CD1c-positive myeloid dendritic cell (primary cell): ENCODE measurements around the gene MORC1.
"Not testable (repeated sequence)": the region's sequence is repeated elsewhere in the genome, so short reads cannot be mapped to it uniquely, and the experiment has no call there.

Experiments used
- DNase-seq: peaks from one replicate; pipeline ENCODE4 v3.0.0-alpha.2; 2016; ENCODE audit errors: extremely low spot score

MORC1 gene

DNA sequence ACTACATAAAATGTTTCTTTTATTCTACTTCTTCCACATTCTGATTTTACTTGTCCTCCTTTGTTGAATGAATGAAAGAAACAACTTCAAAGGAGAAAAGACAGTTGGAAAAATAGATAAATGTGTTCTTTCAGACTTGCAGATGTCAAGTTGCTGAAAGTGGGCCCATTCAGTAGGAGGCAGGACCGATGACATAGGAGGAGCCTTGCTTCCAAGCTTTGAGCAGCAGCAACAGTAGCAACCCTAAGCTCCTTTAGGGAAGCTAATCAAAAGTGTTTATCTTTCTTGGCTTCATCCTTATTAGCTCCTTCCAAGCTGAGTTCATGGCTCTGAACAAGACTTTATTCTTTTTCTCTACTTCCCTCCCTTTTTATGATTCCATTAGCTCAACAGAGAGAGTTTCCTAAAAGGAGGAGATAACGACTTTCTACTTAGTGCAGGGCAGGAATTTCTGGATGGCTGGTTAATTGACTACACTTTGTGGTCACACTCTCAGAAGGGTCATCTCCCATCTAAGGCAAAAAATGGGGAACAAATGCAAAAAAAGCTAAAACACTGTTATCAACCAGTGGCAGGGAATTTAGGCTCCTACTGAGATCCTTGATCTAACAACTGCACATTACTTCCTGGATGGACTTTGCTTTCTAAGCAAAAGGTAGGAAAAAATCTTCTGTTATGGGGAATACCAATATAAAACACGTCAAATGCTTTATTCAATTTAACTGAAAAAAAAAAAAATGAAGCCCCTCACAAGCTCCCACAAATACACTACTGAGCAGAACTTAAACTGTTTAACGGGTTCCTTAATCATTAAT, 4.8 kb downstream of the MORC1 start:
- DNase-seq = no peak

DNA sequence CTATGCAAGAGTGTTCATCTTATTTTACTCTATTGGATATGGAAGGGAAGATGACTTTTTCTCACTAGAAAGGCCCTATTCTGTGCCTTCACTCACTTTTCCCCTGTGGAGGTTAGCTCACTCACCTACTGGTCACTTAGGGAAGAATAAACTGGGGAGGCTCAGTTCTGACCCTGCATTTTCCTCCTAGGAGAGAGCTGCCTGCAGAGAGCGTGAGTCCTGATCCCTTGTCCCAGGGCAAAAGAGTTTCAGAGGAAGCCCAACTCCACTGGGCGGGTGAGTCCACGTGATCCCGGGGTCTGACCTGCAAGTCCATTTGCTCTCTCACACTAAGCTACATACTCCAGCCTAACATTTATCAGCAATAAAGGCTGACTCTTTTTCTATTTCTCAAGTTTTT, 8.4 kb downstream of the MORC1 start:
- DNase-seq = no peak

DNA sequence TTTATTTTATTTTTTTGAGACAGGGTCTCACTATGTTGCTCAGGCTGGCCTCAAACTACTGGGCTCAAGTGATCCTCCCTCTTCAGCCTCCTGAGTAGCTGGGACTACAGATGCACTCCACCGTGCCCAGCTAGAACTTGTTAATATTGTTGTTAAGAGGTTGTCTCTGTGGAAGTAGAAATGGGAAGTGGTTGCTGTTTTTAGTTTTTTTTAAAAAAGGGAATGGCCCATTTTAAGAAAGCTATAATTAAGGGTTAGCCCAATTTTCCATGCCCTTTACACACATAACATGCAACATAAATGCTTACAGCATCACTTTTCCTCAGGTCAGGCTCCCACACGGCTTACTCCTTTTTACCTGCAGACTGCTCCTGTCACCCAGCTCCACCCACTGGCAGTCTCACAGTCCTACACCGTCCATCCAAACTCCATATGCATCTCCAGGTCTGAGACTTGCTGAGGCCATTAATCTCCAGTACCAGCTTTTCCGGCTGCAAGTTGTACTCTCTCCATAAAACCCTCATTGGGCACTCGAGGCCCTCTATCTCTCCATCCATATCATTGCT, 19.8 kb downstream of the MORC1 start:
- DNase-seq = no peak

- DNase-seq = no peak
These were observed 22.8 kb downstream of the MORC1 start for GRCh38 chr3:109095166-109095565.

- DNase-seq = no peak
These were observed 24.4 kb downstream of the MORC1 start for GRCh38 chr3:109093561-109093960.

- no peak for DNase-seq
These were observed 26.1 kb downstream of the MORC1 start for GRCh38 chr3:109091846-109092245.

DNA sequence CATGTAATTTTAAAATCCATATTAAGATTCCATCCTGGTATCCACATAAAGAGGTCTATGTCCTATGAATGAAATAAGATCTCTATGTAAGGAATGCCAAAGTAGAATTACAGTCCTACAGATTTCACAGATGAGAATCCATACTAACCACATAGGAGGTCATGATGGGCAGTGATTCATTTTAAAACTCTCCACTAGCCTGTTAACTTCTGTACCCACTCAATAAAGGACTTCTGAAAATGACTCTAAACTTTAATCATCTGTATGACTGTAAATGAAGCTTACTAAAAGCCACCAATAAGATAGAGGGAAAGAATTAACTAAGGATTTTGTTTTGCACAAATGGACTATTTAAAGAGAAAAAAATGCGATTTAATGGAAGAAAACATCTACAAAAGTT, 28.7 kb downstream of the MORC1 start:
- DNase-seq = no peak

DNA sequence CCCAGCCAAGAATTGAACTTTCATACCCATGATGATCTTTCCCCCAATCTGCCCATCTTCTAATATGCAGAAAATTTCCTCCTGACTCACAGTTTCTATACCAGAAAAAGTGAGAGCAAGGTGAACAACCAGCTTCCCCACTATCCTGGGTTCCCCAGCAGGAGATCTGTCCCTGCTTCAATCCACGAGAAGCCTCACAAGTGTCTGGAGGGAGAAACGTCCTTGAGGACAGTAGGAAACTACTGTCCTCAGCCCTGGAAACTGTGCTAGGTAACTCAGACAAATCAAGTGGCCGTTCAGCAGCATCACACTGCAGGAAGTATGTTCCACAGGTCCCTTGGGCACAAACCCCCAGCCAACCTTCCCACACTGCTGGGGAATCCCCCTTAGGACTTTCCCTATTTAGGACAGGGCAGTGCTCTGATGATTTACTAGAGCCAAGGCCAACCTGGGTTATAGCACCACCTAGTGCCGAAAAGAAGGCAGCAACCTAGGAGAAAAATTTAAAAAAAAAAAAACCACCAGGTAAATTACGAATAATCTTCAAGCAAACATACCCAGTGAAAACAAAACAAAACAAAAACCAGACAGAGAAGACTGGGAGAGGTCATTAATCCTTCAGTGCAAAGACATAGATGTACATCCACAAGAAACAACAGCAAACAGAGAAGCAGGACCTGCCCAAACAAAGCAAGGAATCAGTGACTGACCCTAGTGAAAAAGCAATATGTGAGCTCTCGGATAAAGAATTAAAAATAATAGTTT, 36.0 kb downstream of the MORC1 start:
- peak; percentile 78 for DNase-seq

DNA sequence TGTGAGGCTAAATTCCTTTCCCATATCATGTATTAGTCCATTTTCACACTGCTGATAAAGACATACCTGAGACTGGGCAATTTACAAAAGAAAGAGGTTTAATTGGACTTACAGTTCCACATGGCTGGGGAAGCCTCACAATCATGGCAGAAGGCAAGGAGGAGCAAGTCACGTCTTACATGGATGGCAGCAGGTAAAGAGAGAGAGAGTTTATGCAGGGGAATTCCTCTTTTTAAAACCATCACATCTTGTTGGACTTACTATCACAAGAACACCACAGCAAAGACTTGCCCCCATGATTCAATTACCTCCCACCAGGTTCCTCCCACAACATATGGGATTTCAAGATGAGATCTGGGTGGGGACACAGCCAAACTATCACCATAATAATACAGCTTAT, 37.8 kb downstream of the MORC1 start:
- not testable (repeated sequence) for DNase-seq

DNA sequence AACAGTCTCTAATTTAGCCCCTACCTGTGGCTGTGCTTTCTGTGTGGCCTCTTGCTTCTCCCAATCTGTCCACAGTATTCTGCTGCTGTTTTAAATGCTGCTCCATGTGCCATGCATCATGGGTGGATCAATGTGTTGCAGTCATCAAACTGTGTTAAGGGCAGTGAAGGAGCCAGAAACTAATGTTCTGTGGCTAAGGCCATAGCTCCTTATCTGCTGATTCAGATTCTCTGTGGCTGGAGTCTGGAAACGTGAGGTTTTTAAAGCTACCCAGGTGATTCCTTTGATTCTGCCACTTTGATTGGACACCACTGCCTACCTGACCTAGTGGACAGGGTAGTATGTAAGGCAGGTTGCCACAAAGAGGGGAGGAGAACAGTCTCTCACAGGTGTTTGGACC, 44.8 kb downstream of the MORC1 start:
- DNase-seq = no peak

- DNase-seq = no peak
These were observed 45.7 kb downstream of the MORC1 start for GRCh38 chr3:109072194-109072593.

DNA sequence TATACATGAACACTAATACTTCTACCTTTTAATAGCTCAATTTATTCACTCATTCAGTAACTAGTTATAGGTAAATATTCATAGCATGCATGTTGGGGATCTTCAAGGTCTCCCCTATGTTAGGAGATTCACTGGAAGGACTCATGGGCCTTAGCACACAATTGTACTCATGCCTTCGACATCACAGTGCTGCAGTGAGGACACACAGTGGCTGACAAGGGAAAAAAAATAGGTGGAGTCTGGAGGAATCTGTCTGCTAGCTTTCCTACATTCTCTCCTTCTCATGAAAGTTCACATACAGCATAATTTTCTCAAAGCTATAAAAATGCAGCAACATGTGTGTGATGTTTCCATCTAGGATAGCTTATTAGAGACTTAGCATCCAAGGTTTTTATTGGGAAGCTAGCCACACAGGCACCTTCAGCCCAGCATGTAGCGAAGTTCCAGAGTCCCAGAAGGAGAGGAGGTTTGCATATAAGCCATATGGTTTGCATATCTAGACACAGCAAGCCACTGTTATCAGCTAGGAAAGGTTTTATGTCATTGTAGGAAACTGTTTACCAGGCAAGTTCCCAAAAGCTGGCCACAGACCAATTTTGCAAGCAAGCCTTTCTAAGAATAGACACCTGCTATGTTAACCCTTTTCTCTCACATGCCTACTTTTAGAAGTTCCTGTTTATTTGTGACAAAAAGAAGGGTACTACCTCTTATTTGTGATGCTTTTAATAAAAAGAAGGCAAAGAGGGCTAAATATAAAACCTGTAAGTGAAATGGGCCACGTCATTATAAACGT, 46.4 kb downstream of the MORC1 start:
- no peak for DNase-seq

GRCh38 chr3:109070211-109070610, 47.7 kb downstream of the MORC1 start:
- DNase-seq = peak; percentile 14

- no peak for DNase-seq
These were observed 51.1 kb downstream of the MORC1 start for GRCh38 chr3:109066864-109067263.

DNA sequence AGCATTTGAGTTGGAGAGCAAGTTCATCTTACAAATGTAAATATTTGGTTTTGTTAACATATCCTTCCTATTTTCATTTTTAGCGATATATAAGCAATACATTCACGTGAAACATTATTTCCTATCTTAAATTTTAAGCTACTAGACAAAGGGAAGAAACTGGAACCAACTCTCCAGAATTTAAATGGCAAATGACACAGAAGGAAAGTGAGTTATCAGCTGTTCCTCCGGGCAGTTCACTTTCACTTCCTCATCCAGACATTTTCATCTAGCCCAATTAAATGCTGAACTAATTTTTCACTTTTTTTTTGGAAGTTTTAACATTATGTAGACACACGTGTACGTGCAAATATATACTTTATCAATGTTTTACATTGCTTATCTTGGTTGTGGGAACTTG, 58.7 kb downstream of the MORC1 start:
- DNase-seq = peak; percentile 83

DNA sequence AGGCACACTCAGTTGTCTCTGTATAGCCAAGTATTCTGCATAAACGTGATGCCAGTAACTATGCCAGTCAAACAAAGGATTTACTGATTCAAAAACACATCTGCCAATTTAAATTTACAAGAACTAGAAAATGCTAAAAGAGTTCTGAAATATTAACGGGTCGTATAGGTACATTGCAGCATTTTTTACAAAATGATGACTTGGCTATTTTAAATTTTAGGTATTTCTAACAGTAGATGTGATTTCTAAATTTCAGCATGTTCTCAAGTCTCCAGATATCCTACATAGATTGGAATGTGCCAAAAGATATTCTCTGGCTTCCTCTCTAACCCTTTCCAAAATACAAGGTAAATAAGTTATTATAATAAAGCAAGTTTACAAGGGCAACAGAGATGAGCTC, 60.3 kb downstream of the MORC1 start:
- DNase-seq = no peak

DNA sequence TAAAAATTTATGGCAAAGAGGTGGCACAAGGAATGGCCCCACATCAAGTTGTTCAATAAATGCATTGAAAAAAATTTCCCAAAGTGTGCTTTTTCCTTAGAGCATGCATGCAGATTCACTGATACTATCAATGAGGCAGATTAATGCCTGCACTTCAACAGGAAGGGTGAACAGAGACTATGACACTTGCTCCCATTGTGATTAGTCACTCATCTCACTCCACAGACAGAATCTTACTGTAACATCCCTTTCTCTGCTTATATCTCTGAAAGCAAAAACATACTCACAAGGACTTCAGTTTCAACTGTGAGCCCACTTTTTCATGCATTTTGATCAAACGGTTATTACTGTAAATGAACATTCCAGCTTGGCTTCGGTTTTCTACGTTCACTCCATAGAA, 60.9 kb downstream of the MORC1 start:
- no peak for DNase-seq

DNA sequence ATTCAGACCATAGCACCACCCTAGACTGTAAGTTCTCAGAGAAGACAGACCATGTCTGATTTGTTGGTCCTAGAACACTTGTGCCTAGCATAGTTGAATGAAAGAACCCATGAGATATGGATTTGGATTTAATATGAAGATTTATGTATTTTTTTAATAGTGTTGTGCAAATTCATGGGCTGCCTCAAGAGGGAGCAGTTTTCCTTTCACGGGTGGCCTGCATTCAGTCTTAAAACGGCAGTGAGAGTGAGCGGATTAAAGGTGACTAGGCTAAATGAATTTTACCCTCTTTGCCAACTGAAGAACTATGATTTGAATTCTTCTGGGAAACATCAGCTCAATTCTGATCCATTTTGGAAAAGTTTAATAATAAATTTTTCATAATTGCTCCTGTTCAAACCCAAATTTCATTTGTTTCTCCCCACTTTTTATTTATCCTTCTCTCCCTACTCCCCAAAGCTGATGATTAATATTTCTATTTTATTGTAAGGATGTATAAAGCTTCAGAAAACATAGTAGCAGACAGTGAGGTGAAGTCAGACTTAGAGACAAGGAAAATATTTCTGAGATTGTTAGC, 67.3 kb downstream of the MORC1 start:
- DNase-seq = peak; percentile 63

DNA sequence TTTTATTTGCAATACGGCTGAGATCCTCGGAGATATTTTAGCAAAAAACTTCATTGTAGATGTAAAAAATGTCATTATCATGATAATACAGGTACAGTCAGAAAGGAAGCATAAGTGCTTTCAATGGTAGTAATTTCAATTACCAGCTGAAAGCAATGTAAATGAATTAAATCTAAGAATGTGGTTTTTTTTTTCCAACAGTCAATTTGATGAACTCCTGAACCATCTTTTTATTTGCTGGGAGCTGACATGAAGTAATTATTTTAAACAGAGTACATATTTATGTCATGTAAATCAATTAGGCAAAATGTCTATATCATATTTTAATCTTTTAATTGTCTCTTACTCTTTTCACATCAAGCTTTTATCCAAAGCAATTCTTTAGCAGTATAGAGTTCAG, 70.6 kb downstream of the MORC1 start:
- no peak for DNase-seq

GRCh38 chr3:109045271-109046040, 72.5 kb downstream of the MORC1 start:
- no peak for DNase-seq

DNA sequence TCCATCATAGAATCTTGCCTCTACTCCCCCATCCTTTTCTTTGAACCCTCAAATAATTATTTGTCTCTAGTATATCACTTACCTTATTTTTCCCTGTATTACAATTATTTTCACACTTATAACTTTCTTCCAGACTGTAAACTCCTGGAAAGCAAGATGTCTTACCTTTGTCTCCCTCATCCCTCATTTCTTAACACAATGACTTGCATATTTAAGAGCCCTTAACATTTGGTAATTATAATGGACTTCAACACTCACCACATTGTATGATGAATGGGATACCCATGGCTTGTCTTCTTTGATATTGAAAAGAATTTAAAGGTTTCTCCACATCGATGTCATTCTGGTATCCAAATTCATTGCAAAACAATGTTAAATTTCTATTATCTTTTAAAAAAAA, 82.9 kb downstream of the MORC1 start:
- DNase-seq = no peak
